Pons (tissue), 1 donor: ENCODE measurements around the gene NAIF1.
"Not testable (repeated sequence)": the region's sequence is repeated elsewhere in the genome, so short reads cannot be mapped to it uniquely, and the experiment has no call there.

Source experiments
- DNase-seq: peaks from one replicate; pipeline ENCODE4 v3.0.0-alpha.2; 2016; ENCODE audit warnings: low spot score

The NAIF1 gene

DNA sequence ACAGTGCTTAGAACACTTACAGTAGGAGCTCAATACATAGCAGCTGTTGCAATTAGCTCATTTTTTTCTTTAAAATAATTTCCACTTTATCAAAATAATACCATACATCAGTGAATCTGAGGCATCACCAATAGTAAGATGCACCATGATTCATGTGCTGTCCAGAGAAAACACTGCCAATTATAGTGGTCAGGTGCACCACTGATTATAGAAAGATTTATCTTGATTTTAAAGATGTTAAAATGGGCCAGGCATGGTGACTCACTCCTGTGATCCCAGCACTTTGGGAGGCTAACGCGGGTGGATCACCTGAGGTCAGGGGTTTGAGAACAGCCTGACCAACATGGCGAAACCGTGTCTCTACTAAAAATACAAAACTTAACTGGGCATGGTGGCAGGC is 39.4 kb downstream of the NAIF1 start:
- no peak for DNase-seq

DNA sequence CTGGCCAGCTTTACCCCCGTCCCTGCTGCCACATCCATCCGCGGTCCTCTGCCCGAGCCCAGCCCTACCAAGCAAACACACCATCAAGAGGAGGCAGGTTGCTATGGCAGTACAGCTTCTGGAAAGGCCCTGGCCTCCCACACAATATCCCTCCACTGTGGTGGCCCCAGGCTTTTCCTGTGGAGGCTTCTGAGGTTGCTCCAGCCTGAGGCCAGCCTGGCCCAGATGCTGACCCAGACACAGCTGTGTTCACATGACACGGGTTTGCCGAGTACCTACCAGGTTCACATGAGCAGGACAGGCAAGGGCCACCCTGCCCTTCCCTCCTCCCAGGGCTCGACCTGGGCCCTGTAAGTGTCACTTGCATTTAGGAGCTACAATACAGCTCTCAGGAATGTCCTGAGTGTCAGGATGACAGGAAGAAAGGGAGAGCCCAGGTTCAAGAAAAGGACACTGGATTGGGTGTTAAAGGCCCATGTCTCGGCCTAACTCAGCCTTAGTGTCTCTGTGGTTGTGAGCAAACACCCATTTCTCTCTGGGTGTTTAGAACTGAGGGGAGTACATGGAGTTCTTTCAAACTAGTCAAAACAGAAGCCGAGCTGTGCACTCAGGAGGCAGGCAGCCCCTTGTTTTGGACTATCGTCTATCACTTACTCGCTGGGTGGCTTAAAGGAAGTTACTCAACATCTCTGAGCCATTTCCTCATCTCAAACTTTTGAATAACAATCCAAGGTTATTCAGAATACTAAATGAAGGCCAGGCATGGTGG is 40.2 kb downstream of the NAIF1 start:
- DNase-seq, result no peak

- DNase-seq, result no peak
Measured at GRCh38 chr9:128026255-128026772, 40.8 kb downstream of the NAIF1 start.

GRCh38 chr9:128025736-128026135 is 41.4 kb downstream of the NAIF1 start:
- DNase-seq, result no peak

DNA sequence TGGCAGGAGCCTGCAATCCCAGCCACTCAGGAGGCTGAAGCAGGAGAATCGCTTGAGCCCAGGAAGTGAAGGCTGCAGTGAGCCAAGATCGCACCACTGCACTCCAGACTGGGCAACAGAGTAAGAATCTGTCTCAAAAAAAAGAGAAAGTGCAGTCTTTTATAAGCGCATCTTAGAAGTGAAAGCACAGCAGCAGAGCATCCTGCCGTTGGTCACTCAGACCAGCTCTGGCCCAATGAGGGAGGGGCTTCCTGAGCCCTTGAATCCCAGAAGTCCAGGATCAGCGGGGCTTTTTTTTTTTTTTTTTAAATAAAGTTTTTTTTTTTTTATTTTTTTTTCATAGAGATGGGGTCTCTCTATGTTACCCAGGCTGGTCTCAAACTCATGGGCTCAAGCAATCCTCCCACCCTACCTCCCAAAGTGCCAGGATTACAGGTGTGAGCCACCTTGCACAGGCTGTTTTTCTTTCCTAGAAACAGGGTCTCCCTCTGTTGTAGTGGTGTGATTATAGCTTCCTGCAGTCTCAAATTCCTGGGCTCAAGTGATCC is 42.3 kb downstream of the NAIF1 start:
- DNase-seq, result no peak

DNA sequence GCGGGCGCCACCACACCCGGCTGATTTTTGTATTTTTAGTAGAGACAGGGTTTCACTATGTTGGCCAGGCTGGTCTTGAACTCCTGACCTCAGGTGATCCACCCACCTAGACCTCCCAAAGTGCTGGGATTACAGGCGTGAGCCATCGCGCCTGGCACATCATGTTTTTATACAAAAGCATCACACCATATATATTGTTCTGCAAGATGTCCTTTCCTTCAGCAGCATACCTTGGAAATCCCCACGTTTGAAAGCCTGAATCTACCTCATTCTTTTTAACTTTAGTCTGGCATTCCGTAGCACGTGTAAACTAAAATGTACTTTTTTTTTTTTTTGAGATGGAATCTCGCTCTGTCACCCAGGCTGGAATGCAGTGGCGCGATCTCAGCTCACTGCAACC is 43.4 kb downstream of the NAIF1 start:
- DNase-seq, result not testable (repeated sequence)

DNA sequence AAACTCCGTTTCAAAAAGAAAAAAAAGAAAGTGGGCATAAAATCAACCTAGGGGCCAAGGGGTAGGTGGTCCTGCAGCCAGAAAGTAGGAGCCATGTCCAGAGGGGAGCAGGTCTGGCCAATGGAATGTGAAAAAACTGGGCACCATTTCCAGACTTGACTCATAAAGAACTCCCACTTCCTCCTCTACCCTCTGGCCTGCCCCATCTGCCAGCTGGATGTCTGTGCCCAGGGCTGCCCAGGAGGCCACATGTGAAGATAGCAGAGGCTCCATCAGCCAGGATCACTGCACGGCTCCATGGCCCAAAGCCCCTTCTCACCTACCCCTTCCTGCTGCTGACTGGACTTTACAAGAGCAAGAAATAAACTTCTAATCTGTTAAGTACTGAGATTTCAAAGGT is 44.2 kb downstream of the NAIF1 start:
- no peak for DNase-seq

DNA sequence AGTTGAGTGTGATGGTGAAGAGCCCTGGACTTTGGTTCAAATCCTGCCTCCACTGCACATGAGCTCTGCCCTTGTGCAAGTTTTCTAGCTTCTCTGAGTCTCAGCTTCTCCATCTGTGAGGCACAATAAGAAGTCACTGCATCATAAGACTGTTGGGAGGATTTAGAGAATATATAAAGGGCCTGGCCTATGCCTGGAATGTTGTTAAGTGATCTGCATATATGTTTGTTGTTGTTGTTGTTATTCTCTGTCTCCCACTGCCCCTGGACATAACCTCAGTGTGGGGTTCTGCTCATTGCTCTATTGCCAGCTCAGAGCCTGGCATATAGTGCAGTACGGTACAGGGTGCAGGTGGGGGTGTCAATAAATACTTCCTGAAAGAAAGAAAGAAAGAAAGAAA is 46.0 kb downstream of the NAIF1 start:
- DNase-seq, result no peak

DNA sequence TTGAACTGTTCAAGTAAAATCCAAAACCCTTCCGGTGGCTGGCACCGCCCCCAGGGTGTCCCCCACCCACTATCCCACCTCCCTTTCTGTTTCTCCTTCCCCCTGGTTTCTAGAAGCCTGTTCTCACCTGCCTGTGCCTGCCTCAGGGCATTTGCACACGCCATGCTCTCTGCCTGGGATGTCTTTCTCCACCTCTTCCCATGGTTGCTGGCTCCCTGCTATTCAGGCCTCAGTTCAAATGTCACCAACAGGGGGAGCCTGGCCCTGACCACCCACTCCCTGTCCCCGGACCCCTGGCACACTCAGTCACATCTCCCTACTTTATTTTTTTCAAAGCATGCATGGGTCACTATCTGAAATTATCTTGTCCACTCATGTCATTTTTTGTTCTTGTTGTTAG is 46.4 kb downstream of the NAIF1 start:
- no peak for DNase-seq

- DNase-seq, result no peak
Measured at GRCh38 chr9:128015696-128016095, 51.4 kb downstream of the NAIF1 start.
